K562 (cell line): Measurements from ENCODE around the gene SRD5A1. TPM values are rescaled to one million over a fixed set of nuclear protein-coding genes. Genes with fewer than 3 reads are reported as not detected.

ENCODE experiments used
- ARID3B ChIP-seq: fragments of 250-450 bp; sonication (Bioruptor Pico); IDR thresholded peaks from 2 replicates; pipeline ENCODE4 v1.4.0; 2020; ENCODE audit warnings: borderline replicate concordance
- ASH1L ChIP-seq: fragments of 450-650 bp; IDR thresholded peaks from 2 replicates; pipeline ENCODE4 v1.6.1; 2018; ENCODE audit warnings: borderline replicate concordance, mild to moderate bottlenecking, low read depth; ENCODE audit not compliant: partially characterized antibody
- ATF7 ChIP-seq: fragments of 450-650 bp; IDR thresholded peaks from 2 replicates; pipeline ENCODE4 v1.7.1; 2014; ENCODE audit warnings: mild to moderate bottlenecking, moderate library complexity
- DIDO1 ChIP-seq: fragments of 450-650 bp; IDR thresholded peaks from 2 replicates; pipeline ENCODE4 v1.6.1; 2016; ENCODE audit warnings: low read depth, missing biosample characterization, missing genetic modification characterization
- E2F1 ChIP-seq: sonication (generic); formaldehyde crosslinking; IDR thresholded peaks from 2 replicates; pipeline ENCODE4 v1.8.1; 2023; ENCODE audit warnings: mild to moderate bottlenecking, missing genetic modification reagents, moderate library complexity
- ELF4 ChIP-seq: fragments of 450-650 bp; formaldehyde crosslinking; IDR thresholded peaks from 2 replicates; pipeline ENCODE4 v1.4.0; 2022; ENCODE audit warnings: missing genetic modification characterization
- ESRRB ChIP-seq: fragments of 250-450 bp; sonication (Bioruptor Pico); IDR thresholded peaks from 2 replicates; pipeline ENCODE4 v1.5.0; 2020; ENCODE audit warnings: mild to moderate bottlenecking, moderate library complexity, borderline replicate concordance
- HOXB6 ChIP-seq: fragments of 250-450 bp; sonication (Bioruptor Pico); IDR thresholded peaks from 2 replicates; pipeline ENCODE4 v1.5.1; 2022; ENCODE audit warnings: mild to moderate bottlenecking, borderline replicate concordance
- MAFK ChIP-seq: IDR thresholded peaks from 2 replicates; pipeline ENCODE4 v1.6.1; 2011; ENCODE audit warnings: low read length, improper control_type of control experiment
- MCM3 ChIP-seq: fragments of 450-650 bp; IDR thresholded peaks from 2 replicates; pipeline ENCODE4 v1.6.1; 2016
- MXD1 ChIP-seq: fragments of 250-450 bp; sonication (Bioruptor Pico); IDR thresholded peaks from 2 replicates; pipeline ENCODE4 v1.8.0; 2021; ENCODE audit warnings: borderline replicate concordance, mild to moderate bottlenecking, moderate library complexity; ENCODE audit not compliant: poor library complexity, severe bottlenecking
- PML ChIP-seq: IDR thresholded peaks from 2 replicates; pipeline ENCODE4 v1.6.1; 2012; ENCODE audit warnings: low read length, inconsistent platforms
- SAFB ChIP-seq: fragments of 200-400 bp; formaldehyde crosslinking; IDR thresholded peaks from 2 replicates; pipeline ENCODE4 v1.6.1; 2017; ENCODE audit warnings: low read depth, low read length, borderline replicate concordance
- SIN3A ChIP-seq, 2 experiments: fragments of 150-350 bp in 1 of 2; IDR thresholded peaks; 2 replicates each; pipeline ENCODE4 v1.6.1; 2011 to 2016; ENCODE audit warnings: borderline replicate concordance in 2 of 2, low read depth in 2 of 2, low read length in 2 of 2, mild to moderate bottlenecking in 2 of 2, moderate library complexity in 2 of 2; ENCODE audit not compliant: control insufficient read depth in 1 of 2
- ZFPM2 ChIP-seq: fragments of 250-450 bp; sonication (Bioruptor Pico); IDR thresholded peaks from 2 replicates; pipeline ENCODE4 v1.5.1; 2022; ENCODE audit warnings: mild to moderate bottlenecking
- polyA plus RNA-seq, 8 experiments: library from polyadenylated mRNA; depleted of rRNA in 4 of 8; stranded (reverse) in 5 of 8; unstranded in 3 of 8; fragments of >200 nt; fragmentation: Nextera tagmentation in 2 of 8; fragmentation: Illumina TruSeq in 1 of 8; extraction: Ambion mirVana in 2 of 8; extraction: Trizol in 1 of 8; gene quantifications; 2 replicates each; pipeline versions ENCODE4 v1.2.1 to v1.2.3, GENCODE V29; 2011 to 2014; ENCODE audit warnings: inconsistent platforms in 1 of 8, missing spikeins in 1 of 8
- total RNA-seq, 7 experiments: library from RNA; depleted of rRNA in 6 of 7; stranded (reverse); fragments of >200 nt in 6 of 7; fragmentation: Illumina TruSeq in 2 of 7; extraction: Trizol in 2 of 7; gene quantifications; 2 replicates each; pipeline versions ENCODE4 v1.2.1 to v1.2.3, GENCODE V29; 2011 to 2021; ENCODE audit warnings: low replicate concordance in 1 of 7
- TF ChIP-seq, protein P1 (sequence below), 2 experiments: fragments of 250-450 bp in 1 of 2; fragments of 450-650 bp in 1 of 2; sonication (Bioruptor Pico) in 1 of 2; IDR thresholded peaks; 2 replicates each; pipeline versions ENCODE4 v1.6.1 to v1.8.0; 2016 to 2021; ENCODE audit warnings: mild to moderate bottlenecking in 2 of 2, moderate library complexity in 2 of 2, missing compliant biosample characterization in 1 of 2, missing genetic modification characterization in 1 of 2
- TF ChIP-seq, protein P2 (sequence below), 2 experiments: IDR thresholded peaks; 2 replicates each; pipeline ENCODE4 v1.6.1; 2011; ENCODE audit warnings: borderline replicate concordance in 1 of 2, control low read depth in 1 of 2, low read depth in 1 of 2, low read length in 1 of 2, mild to moderate bottlenecking in 1 of 2, mixed read lengths in 1 of 2, moderate library complexity in 1 of 2; ENCODE audit not compliant: insufficient read depth in 1 of 2, insufficient read length in 1 of 2, poor library complexity in 1 of 2, severe bottlenecking in 1 of 2; ENCODE audit errors: extremely low read depth in 1 of 2
- TF ChIP-seq, protein P3 (sequence below): sonication (generic); formaldehyde crosslinking; IDR thresholded peaks from 2 replicates; pipeline ENCODE4 v1.8.1; 2023; ENCODE audit warnings: mild to moderate bottlenecking, missing genetic modification reagents

SRD5A1 gene
- total and polyA plus RNA-seq, 9 of the 15 experiments (the other 6 are each of a cell fraction or from before 2014, with no cell fraction given) = 1.3 to 22.6 (median 8.1) TPM

DNA sequence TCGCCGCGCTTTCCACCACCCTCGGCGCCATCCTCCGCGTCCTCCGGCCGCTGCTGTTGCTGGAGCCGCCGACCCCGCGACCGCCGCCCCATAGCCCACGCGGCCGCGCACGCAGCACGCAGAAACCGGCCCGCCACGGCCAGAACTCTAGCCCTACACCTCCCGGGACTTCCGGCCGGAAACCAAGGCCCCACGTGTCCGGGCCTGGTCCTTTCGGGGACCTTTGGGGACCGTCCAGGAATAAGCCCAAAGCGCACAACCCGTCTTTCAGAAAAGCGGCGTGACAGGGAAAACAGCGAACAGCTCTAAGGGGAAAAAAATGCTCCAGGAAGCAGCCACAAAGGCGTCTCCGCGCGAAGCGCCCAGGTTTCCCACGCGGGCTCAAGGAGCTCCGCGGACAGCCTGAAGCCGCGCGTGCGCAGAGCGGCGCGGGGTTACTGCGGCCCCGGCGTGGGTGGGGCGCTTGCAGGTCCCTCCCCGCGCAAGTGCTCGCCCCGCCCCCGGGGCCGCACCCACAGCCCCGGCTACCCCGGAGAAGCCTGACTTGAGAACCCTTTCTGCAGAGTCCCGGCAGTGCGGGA is at the start of gene SRD5A1, which contains the start of gene NSUN2 (continued):
- TF ChIP-seq, protein P1, sequence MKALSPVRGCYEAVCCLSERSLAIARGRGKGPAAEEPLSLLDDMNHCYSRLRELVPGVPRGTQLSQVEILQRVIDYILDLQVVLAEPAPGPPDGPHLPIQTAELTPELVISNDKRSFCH (CRISPR knock-in tag; IDR thresholded peaks at IDR 0.05) = no peak
- TF ChIP-seq, protein P1 (tag; IDR thresholded peaks at IDR 0.05) = peak; percentile 80; the same call in 1 of the 2 replicates
- TF ChIP-seq MAFK = 0 out of 2 replicates have a peak, but pooled peaks have one; percentile 11
- peak; percentile 53; the same call in 1 of the 2 replicates for TF ChIP-seq PML
- no peak for TF ChIP-seq ASH1L
- peak; percentile 85 for TF ChIP-seq ELF4
- peak; percentile 96 to 98 for TF ChIP-seq SIN3A (IDR thresholded peaks at IDR 0.05; ENCODE audit: borderline replicate concordance in 2 of 2, control insufficient read depth in 1 of 2, low read depth in 2 of 2, low read length in 2 of 2)
- no peak for TF ChIP-seq ARID3B (CRISPR knock-in tag)
- peak; percentile 74 for TF ChIP-seq SAFB
- TF ChIP-seq, protein P2, sequence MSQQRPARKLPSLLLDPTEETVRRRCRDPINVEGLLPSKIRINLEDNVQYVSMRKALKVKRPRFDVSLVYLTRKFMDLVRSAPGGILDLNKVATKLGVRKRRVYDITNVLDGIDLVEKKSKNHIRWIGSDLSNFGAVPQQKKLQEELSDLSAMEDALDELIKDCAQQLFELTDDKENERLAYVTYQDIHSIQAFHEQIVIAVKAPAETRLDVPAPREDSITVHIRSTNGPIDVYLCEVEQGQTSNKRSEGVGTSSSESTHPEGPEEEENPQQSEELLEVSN (IDR thresholded peaks at IDR 0.05; ENCODE audit: borderline replicate concordance in 1 of 2, extremely low read depth in 1 of 2, insufficient read depth in 1 of 2, insufficient read length in 1 of 2, low read depth in 1 of 2, low read length in 1 of 2, poor library complexity in 1 of 2, severe bottlenecking in 1 of 2) = peak in 1 of 2 experiments; percentile 39
- no peak for TF ChIP-seq ESRRB (CRISPR knock-in tag)
- no peak for TF ChIP-seq MCM3
- 0 out of 2 replicates have a peak, but pooled peaks have one; percentile 28 for TF ChIP-seq E2F1 (CRISPR knock-in tag)
- peak; percentile 68; the same call in 1 of the 2 replicates for TF ChIP-seq ATF7
- TF ChIP-seq HOXB6 (CRISPR knock-in tag) = no peak
- TF ChIP-seq DIDO1 = peak; percentile 81
- TF ChIP-seq MXD1 (CRISPR knock-in tag) = peak; percentile 98
- TF ChIP-seq ZFPM2 (CRISPR knock-in tag) = 0 out of 2 replicates have a peak, but pooled peaks have one; percentile 5
- TF ChIP-seq, protein P3, sequence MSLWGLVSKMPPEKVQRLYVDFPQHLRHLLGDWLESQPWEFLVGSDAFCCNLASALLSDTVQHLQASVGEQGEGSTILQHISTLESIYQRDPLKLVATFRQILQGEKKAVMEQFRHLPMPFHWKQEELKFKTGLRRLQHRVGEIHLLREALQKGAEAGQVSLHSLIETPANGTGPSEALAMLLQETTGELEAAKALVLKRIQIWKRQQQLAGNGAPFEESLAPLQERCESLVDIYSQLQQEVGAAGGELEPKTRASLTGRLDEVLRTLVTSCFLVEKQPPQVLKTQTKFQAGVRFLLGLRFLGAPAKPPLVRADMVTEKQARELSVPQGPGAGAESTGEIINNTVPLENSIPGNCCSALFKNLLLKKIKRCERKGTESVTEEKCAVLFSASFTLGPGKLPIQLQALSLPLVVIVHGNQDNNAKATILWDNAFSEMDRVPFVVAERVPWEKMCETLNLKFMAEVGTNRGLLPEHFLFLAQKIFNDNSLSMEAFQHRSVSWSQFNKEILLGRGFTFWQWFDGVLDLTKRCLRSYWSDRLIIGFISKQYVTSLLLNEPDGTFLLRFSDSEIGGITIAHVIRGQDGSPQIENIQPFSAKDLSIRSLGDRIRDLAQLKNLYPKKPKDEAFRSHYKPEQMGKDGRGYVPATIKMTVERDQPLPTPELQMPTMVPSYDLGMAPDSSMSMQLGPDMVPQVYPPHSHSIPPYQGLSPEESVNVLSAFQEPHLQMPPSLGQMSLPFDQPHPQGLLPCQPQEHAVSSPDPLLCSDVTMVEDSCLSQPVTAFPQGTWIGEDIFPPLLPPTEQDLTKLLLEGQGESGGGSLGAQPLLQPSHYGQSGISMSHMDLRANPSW = peak; percentile 5; the same call in 1 of the 2 replicates
